Neutrophil (primary cell): Measurements from ENCODE around the gene CHMP1A.

Experiments used
- H3K27ac ChIP-seq: fragments of 200-600 bp; sonication (generic); 2 replicates; pipeline ENCODE4 v1.5.1; 2016; ENCODE audit warnings: mild to moderate bottlenecking, moderate library complexity
- H3K27me3 ChIP-seq: fragments of 200-600 bp; sonication (generic); 2 replicates; pipeline ENCODE4 v1.6.0; 2016; ENCODE audit warnings: mild to moderate bottlenecking
- H3K36me3 ChIP-seq: fragments of 200-600 bp; sonication (generic); 2 replicates; pipeline ENCODE4 v1.5.1; 2017
- H3K4me1 ChIP-seq, 2 experiments: fragments of 200-600 bp in 1 of 2; sonication (generic) in 1 of 2; 1 replicate in 1 of 2; 2 replicates in 1 of 2; pipeline versions ENCODE4 v1.5.1 to v1.6.1; 2013 to 2016; ENCODE audit warnings: low read depth in 1 of 2, low read length in 1 of 2, mild to moderate bottlenecking in 1 of 2, moderate library complexity in 1 of 2; ENCODE audit not compliant: control insufficient read depth in 1 of 2, insufficient read depth in 1 of 2
- H3K4me3 ChIP-seq, 2 experiments: fragments of 200-600 bp in 1 of 2; sonication (generic) in 1 of 2; 1 replicate in 1 of 2; 2 replicates in 1 of 2; pipeline ENCODE4 v1.5.1; 2013 to 2016; ENCODE audit warnings: low read depth in 1 of 2, low read length in 1 of 2, mild to moderate bottlenecking in 1 of 2, moderate library complexity in 1 of 2
- H3K9me3 ChIP-seq: fragments of 200-600 bp; sonication (generic); 2 replicates; pipeline ENCODE4 v1.5.1; 2016
- CTCF ChIP-seq: fragments of 200-600 bp; sonication (generic); IDR thresholded peaks from 2 replicates; pipeline ENCODE4 v1.5.1; 2016; ENCODE audit warnings: antibody characterized with exemption

Gene CHMP1A

GRCh38 chr16:89619840-89620239 lies 37.7 kb downstream of the CHMP1A start:
- Histone ChIP-seq H3K4me1 (no peaks in the 10 kb centered on the region), H3K27ac (no peak overlapping the region), H3K4me3 (no peak overlapping the region), H3K27me3 (peaks cover 35% of the 10 kb centered on the region), H3K9me3 (no peaks in the 10 kb centered on the region), H3K36me3 (no peaks in the 10 kb centered on the region)
- no peak for TF ChIP-seq CTCF

GRCh38 chr16:89618109-89618998 lies 39.2 kb downstream of the CHMP1A start:
- H3K27ac ChIP-seq = no peak overlapping the region
- H3K9me3 ChIP-seq = no peaks in the 10 kb centered on the region
- H3K27me3 ChIP-seq = peaks cover 20% of the 10 kb centered on the region
- TF ChIP-seq CTCF = no peak
- H3K4me3 ChIP-seq = no peak overlapping the region
- no peaks in the 10 kb centered on the region for H3K4me1 ChIP-seq
- H3K36me3 ChIP-seq = no peaks in the 10 kb centered on the region

GRCh38 chr16:89617036-89617435 lies 40.5 kb downstream of the CHMP1A start:
- Histone ChIP-seq H3K4me3 (no peak overlapping the region), H3K36me3 (no peaks in the 10 kb centered on the region), H3K4me1 (no peaks in the 10 kb centered on the region), H3K27ac (no peak overlapping the region), H3K9me3 (no peaks in the 10 kb centered on the region), H3K27me3 (peaks cover 8% of the 10 kb centered on the region)
- no peak for TF ChIP-seq CTCF

GRCh38 chr16:89616623-89617022 lies 40.9 kb downstream of the CHMP1A start:
- H3K36me3 ChIP-seq = no peaks in the 10 kb centered on the region
- no peak overlapping the region for H3K27ac ChIP-seq
- H3K27me3 ChIP-seq = peaks cover 4% of the 10 kb centered on the region
- no peak overlapping the region for H3K4me3 ChIP-seq
- no peaks in the 10 kb centered on the region for H3K9me3 ChIP-seq
- no peak for TF ChIP-seq CTCF
- no peaks in the 10 kb centered on the region for H3K4me1 ChIP-seq

GRCh38 chr16:89615596-89616090 lies 41.9 kb downstream of the CHMP1A start:
- no peak overlapping the region for H3K27ac ChIP-seq
- no peak overlapping the region for H3K4me3 ChIP-seq
- no peaks in the 10 kb centered on the region for H3K4me1 ChIP-seq
- no peak for TF ChIP-seq CTCF
- H3K9me3 ChIP-seq = no peaks in the 10 kb centered on the region
- no peaks in the 10 kb centered on the region for H3K36me3 ChIP-seq
- H3K27me3 ChIP-seq = no peaks in the 10 kb centered on the region
